ENCODE results near the gene ARL10.

Gene ARL10

DNA sequence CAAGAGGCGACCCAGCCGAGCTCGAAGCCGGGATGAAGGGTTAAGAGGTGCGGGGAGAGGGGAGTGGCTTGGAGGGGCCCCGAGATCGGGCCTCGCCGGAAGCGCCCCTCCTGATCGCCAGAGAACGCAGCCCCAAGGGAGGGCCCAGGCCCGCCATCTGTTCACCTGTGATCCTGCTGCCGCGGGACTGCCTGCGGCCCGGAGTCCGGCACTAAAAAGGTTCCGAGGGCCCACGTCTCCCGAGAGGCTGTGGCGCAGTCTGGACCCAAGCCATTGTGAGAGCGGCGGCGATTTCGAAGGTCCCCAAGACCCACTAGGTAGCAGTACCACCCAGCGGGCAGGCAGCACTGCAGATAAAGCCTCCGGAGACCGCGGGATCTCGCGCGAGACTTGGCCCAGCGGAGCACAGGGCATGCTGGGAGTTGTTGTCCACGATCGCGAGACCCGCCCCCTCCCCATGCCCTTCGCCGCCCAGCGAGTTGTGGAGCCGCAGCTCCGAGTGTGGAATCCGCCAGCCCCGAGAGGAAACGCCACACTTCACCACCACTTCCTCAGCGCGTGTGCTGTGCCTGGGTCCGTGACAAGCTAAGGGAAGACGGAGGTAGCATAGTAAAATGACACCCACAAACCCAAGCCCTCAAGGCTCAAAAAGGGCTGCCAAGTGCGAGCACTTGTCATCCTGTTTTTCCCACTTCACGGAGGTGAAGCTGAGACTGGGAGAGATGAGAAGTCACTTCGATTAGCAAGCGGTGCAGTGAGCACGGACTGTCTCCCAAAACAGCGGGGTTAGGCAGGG, 3.7 kb upstream of the ARL10 start, which contains the start of gene KIAA1191:
Gene KIAA1191 (minus strand): TSS at position 328 of the 796 bp plus-strand sequence. CDS start 2,256 bp downstream, outside the sequence.
- peak; percentile 78 for DNase-seq (ENCODE audit: low spot score)
- FAIRE-seq, result peak; percentile 10

DNA sequence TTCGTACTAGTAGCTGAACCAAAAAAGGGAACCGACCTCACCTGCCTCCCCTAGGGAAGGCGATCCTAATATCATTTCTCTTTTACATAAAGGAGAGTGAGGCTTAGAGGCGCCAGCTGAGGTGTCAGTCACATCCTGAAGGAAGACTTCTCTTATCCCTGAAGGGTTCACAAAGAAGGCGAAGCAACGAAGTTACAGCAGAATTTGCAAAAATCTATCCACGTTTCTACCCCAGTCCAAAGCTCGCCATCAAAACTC, 3.1 kb upstream of the ARL10 start:
- no peak for FAIRE-seq
- no peak for DNase-seq (ENCODE audit: low spot score)

DNA sequence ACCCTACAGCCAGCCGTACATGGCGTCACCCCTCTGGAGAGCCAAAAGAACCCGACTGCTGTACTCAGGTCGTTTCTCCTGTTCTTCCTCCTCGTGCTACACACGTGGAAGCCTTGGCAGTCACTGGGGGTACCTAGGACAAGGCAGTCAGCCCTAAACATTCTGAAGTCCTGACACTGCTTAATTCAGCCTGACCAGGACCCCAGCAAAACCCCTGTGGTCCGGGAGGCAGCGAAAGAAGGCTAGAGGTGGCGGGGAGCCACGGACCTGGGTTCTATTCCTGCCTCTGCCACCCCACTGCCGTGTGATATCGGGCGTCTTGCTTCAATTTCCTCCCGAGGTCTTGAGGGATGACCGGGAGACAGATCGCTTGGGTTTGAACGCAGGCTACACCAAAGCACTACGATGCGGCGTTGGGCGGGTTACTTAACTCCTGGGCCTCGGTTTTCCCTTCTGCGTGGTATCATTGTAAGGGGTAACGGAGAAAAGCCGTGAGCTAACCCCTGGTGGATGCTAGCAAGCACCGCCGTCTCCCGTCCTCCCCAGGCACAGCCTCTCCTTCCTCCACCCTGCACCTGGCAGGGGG, 429 bp upstream of the ARL10 start:
- no peak for DNase-seq (ENCODE audit: low spot score)
- no peak for FAIRE-seq

DNA sequence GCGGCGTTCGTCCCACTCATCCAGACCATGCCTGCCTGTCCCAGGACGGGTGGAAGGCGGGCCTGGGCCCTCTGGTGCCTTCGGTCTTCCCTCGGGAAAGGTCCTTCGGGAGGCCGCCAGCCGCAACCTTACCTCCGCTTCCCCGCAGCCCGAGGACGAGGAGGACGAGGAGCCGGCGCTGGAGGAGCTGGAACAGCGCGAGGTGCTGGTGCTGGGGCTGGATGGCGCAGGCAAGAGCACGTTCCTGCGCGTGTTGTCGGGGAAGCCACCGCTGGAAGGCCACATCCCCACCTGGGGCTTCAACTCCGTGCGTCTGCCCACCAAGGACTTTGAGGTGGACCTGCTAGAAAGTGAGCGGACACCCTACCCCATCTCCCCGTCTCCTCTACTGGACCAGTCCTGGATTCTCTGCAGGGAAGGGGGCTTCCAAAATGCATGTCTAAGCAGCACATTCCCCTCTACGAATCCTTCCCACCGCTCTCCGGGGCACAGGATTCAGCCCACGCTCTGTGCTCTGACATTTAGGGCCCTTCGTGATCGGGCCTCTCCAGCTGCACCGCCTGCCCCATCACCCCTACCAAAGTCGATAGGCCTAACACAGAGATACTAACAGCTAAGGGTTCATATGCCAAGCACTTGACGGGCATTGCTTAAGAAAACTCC, 1.1 kb downstream of the ARL10 start:
- no peak for FAIRE-seq
- DNase-seq (ENCODE audit: low spot score), result no peak

DNA sequence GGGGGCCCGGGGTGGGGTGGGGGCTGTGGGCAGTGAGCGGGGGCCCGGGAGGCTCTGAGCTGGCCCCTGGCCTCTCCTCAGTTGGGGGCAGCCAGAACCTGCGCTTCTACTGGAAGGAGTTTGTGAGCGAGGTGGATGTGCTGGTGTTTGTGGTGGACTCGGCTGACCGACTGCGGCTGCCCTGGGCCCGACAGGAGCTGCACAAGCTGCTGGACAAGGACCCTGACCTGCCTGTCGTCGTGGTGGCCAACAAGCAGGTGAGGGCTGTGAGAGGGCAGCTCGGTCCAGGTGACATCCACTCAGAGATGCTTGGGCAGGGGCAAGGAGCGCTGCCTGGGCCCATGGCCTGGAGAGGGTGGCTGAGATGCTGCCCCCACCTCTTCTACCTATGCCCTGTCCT, 3.4 kb downstream of the ARL10 start:
- DNase-seq (ENCODE audit: low spot score), result no peak
- no peak for FAIRE-seq

DNA sequence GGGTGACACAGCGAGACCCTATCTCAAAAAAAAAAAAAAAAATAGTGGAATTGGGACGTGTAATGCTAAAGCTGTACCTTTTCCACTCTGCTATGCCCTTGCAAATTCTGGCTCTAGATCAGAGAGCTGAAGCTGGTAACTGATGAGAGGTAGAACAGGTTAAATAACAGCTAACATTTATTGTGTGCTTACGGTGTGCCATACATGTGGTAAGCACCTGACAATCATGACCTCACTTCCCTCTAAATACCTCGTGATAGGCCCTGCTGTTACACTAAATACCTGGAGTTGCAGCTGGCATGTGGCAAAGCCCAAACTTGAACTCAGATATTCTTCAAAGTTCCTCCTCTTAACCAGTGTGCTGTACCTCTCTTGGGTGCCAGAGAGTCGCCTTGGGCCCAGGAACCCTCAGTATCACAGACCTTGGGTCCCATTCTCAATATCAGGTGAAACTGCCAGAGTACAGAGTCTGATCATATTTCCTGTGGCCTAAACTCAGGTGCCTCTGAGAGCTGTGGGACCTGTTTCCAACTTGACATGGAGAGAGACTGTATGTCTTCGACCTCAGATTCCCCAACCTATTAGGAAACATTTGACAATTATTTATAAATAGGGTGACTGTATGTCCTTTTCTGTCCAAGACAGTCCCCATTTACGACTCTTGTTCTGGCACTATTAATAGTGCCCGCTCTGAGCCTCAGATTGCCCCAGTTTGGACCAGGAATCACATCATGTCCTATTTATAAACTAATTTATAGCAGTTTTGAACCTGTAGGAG, 4.8 kb downstream of the ARL10 start:
- FAIRE-seq (no peak), DNase-seq (ENCODE audit: low spot score) (no peak)

DNA sequence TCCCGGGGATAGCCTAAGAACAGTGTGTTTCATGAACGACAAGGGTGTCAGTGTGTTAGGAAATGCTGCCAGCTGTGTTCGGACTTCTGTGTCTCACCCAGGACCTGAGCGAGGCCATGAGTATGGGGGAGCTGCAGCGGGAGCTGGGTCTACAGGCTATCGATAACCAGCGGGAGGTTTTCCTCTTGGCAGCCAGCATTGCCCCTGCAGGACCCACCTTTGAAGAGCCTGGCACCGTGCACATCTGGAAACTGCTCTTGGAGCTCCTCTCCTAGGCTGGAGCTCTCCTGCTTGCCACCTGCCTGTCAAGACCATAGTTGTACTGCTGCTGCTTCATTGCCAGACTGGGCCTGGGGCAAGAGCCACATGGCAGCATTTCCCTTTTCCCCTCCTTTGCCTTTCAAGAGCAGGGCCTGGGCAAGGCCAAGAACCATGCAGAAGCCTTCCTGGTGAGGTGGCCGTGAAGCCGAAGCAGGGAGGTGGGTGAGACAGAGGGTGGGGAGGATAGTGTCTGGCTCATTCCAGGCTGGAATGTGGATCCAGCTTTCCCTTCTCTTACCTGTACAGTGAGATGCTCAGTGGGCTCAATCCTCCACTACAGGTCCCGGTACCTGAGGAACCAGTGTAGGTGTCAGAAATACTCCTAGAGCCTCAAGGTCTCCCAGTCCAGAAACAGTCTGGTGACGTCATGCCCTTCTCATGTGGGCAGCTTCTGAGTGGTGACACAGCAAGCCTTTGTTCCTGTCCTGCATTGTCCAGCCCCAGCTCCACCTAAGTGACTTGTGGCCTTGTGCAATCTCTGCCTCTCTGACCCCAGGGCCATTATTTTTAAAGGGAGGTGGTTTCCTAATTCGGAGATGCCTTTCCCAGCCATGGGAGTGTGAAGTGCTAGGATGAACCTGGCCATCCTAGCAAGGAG, 6.6 kb downstream of the ARL10 start:
- FAIRE-seq, result no peak
- DNase-seq (ENCODE audit: low spot score), result no peak

DNA sequence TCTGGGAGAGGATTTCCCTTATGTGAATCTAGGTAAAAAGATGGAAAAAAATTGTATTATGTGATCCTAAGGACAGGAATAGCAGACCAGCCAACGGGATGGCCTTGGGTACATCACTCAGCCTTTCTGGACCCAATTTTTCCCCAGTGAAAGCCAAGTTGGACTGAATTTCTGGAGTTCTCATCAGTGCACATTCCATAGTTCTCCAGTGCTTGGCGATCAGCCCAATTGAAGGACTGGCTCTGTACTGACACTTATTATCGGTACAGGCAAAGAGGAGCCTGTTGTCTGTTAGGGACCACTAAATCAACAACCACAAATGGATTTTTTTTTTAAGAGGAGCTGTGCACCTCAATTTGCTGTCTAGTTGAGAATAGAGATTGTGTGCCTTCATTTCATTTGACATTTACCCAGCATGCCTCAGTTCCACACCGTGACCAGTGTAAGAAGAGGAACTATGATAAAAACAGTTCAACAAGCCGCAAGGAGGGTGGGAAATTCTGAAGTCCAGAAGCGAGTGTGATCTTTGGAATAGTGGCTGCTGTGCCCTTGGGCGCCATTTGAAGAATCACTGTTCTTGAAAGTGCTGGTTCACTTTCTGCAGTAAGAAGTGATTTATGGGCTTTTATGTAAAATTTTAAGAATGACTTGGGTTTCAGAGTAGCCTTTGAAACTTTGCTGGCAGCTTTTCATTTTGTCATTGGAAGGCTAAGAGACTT, 8.0 kb downstream of the ARL10 start:
- FAIRE-seq, result no peak

DNA sequence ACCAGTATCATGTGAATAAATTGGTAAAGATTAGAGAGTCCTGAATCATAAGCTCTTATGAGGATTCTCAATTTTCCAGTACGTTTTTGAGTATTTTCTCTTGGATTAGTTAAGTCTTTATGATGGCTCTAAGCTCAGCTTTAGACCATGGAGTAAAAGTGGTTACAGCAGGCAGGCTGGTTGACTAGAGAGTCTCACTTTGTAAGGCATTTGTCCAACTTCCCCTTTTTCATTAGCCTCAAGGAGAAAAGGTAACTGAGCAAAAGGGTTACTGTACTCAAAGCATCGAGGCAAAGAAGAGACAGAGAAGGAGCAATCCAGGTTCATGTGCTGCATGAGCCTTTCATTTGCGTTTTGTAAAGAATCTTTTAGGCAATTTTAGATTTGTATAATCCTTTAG, 14.6 kb downstream of the ARL10 start:
- no peak for DNase-seq (ENCODE audit: low spot score)
- no peak for FAIRE-seq

More for the DNA sequence above, 8.0 kb downstream of the ARL10 start:
- DNase-seq (ENCODE audit: low spot score), result no peak

DNA sequence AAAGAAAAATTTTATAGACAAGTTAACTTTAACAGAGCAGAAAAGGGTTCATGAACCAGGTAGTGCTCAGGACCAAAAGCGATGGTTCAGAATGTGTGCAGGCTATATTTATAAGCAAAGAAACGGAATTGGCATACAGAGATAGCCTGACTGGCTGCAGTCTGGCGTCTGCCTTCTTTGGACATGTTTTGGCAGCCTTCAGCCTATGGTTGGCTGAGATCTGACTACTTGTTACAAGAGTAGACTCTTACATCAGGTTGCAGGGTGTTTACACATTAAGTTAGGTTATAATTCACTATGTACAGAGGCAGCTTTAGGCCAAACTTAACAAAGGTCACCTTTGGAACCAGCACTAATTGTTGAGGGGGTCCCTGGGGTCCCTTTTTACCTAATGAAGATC, 16.1 kb downstream of the ARL10 start:
- FAIRE-seq, result no peak
- DNase-seq (ENCODE audit: low spot score), result no peak

DNA sequence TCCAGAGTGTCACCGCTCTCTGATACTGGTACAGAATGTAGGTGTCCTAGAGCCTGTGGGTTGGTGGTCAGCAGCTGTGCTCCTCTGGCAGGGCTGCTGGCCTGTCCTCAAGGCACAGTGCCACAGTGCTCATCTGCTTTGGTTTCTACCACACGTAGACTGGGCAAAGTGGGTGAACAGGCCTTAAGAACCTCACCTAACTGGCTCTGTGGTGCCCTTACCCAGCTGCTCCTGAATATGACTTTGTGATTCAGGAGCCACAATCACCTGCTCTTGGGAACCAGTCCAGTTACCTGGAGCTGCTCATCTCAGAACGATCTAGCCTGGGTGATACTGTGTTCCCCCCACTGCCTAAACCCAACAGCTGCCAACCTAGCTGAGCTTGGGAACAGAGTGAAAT, 16.7 kb downstream of the ARL10 start:
- no peak for DNase-seq (ENCODE audit: low spot score)

DNA sequence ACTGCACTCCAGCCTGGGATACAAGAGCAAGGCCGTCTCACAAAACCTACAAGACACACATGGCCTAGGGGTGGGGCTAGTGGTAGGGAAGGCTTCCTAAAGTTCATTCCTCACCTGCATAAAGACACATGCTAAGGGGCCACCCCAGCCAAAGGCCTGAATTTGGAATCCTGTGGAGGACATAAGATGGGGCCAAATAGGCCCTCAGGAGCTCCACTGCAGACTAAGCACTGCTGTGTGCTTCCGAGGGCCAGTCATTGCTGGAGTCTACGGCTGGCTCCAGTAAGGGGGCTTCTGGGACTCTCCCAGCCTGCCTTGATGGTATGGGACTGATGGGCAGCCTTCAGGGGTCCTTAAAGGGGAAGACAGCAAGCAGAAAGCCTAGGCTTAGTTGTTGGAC, 17.4 kb downstream of the ARL10 start:
- no peak for FAIRE-seq
- no peak for DNase-seq (ENCODE audit: low spot score)

More for the DNA sequence above, 16.7 kb downstream of the ARL10 start:
- no peak for FAIRE-seq

DNA sequence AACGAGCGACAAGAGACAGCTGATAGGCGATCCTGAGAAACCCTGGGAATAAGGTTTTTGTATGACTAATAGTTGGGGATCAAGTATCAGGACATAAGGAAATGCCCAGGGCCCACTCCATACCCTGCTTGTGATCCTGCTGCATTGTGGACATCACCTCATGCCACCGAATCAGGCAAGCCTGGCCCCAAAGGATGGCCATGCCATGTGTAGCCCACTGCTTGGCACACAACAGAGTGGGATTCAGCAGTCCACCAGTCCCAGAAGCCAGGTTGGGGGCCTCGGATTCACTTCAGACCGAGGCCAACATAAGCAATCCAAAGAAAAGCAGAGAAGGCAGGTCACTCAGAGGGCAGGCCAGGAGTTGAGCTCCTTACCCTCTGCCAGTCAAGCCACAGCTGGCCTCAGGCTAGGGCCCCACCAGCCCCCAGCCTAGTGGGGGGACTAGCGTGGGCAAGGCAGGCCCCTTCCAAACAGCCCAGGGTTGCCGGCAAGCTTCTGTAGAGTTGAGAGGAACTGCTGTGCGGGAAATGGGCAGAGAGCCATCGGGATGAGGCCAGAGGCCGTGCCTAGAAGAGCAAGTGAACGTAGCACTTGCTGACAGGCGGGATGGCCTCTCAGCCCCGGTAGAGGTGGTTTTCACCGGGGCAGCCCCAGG, 18.1 kb downstream of the ARL10 start:
- FAIRE-seq, result no peak
- no peak for DNase-seq (ENCODE audit: low spot score)

DNA sequence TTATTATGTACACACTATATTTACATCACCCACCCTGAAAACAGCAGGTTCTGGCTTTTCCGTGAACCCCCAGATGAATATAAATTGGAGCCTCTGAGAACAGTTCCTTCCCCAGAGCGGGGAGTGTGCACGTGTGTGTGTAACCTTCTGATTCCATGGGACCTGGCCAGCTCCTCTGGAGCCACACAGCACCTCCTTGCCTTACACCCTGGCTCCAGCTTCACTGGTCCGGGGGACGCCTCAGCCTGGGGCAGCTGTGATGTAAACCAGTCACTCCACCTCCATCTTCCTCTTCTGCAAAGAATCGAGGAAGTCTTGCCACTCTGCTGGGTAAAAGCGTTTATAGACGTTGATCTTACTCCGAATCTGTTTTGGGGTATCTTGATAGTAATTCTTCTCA, 18.7 kb downstream of the ARL10 start:
- DNase-seq (ENCODE audit: low spot score) (no peak), FAIRE-seq (no peak)

DNA sequence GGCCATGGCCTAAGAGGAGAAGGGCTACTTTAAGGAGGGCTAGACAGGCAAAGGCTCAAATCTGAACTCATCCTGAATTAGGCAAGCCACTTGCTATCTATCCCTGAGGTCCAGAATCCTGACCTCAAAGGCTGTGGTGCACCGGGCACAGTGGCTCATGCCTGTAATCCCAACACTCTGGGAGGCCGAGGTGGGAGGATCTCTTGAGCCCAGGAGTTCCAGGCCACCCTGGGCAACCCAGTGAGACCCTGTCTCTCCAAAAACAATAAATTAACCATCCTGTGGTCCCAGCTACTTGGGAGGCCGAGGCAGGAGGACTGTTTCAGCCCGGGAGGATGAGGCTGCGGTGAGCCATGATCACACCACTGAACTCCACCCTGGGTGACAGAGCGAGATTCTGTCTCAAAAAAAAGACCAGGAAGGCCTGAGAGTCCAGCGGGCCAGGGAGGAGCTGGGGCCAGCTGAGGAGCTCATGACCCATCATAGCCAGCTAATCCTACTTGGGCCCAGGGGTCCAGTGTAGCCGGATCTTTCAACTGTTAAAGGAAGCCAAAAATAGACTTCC, 19.2 kb downstream of the ARL10 start:
- no peak for DNase-seq (ENCODE audit: low spot score)
- no peak for FAIRE-seq

DNA sequence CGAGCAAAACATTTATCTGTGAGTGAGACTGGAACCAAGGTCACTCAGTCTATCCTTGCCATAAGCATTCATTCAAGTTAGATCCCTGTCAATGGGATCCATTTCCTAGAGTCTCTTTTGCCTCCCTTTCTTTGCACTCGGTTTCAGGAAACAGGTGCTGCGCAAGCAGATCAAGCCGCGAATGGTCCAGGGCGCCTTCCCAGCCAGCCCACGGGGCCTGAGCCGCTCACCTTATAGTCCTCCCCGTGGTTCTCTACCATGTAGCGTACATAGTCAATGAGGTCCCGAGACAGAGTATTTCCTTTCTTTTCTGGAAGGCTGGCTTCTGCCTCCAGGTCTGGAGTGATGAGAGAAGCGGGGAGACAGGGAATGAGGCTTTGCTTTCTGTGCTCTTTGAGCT, 19.7 kb downstream of the ARL10 start:
- DNase-seq (ENCODE audit: low spot score), result no peak
- FAIRE-seq, result no peak

DNA sequence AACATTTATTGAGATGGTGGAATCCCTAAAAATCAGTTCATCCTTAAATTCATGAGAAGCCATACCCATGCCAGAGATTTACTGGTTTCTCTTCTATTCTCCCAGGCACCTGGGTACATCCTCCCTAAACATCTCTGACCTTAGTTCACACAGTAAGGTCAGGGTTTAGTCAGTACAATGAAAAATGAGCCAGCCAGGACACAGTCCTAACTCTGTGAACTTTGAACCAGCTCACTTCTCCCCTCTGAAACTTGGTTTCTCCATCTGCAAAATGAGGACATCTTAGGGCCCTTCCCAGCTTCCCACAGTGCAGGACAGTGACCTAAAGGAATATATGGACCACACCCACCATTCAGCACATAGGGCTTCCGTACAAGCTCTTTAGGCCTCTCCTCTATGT, 21.2 kb downstream of the ARL10 start:
- DNase-seq (ENCODE audit: low spot score) (no peak), FAIRE-seq (no peak)

DNA sequence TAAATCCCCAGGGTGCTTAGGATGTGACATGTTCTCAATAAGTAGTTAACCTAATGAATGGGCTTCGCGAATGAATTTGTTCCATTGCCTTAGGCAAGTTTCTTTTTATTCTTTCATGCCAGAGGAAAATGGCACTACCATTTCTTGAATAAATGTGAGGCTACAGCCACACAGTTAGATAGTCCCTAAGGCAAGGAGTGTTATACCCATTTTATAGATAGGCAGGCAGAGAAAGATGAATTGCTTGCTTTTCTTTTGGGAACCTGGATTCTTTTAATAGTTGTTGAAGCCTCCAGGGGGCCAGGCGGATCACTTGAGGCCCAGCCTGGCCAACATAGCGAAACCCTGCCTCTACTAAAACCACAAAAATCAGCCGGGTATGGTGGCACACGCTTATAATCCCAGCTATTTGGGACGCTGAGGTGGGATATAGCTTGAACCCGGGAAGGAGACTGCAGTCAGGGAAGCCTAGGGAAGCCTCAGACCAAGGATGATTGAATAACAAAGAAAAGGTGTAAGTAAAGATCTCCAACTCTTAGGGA, 22.2 kb downstream of the ARL10 start:
- FAIRE-seq (no peak), DNase-seq (ENCODE audit: low spot score) (no peak)

DNA sequence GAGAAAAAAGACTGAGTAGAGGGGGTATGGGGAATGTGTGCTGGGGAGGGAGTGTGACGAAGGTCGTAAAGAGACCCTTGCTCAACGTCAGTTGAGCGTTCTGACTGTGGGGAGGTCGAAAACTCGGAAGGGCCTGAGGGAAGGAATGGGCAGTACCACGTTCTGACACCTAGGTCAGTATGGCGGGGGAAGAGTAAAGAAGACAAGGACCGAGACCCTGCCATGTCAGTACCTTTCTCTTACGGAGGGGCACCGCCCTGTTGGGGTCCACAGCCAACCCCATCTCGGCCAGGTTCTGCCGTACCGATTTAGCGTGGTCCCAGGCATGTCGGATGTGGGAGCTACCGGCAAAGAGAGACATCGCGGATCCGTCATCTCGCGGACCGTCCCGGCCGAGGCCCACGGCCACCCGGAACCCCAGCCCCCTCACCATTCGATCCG, 22.7 kb downstream of the ARL10 start:
- DNase-seq (ENCODE audit: low spot score) (peak; percentile 13), FAIRE-seq (no peak)

Data from RCC 7860 (cell line).